ENCODE results near the gene CACNA1C. TPM values are rescaled to one million over a fixed set of nuclear protein-coding genes. Genes with fewer than 3 reads are reported as not detected.

The CACNA1C gene
- total and polyA plus RNA-seq, 10 of the 15 experiments (the other 5 are each of a cell fraction or from before 2014, with no cell fraction given), result under 0.01 to 0.15 (median 0.09) TPM; not detected in 5

DNA sequence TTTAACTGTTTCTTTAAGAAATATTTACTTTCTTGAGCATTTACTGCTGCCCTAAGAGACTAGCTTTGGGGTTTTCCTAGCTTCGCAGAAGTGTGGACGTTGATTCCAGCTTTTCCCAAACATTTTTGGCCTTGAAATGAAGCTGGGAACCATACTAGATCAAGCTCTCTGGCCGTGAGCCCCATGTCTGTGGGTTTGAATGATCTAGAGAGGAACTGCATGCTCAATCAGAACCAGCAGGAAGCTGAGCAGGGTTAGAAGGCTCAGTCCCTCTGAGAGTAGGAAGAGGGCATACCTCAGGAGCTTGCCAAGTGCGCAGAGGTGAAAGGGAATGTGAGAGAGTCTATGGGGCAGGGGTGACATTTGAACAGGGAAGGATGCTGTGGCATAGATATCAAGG is 292.1 kb downstream of the CACNA1C start:
- in situ Hi-C loops (cut with MboI), result no loop called here
- H4K20me1 ChIP-seq (ENCODE audit: control insufficient read depth, insufficient read depth), result no peaks in the 10 kb centered on the region
- H3K4me3 ChIP-seq, result no peak overlapping the region
- ChIA-PET SMC1A (ENCODE audit: uncharacterized antibody, unreplicated experiment) (no interaction called here), POLR2A (no interaction called here), CTCF (no interaction called here), RAD21 (ENCODE audit: unreplicated experiment) (no interaction called here)
- no peak overlapping the region for H3K27ac ChIP-seq (ENCODE audit: control insufficient read depth, insufficient read depth)
- BruUV-seq (replicated peaks), result no TSS peak
- no peak overlapping the region for H3K9ac ChIP-seq (ENCODE audit: control insufficient read depth, insufficient read depth, low read length)
- H3K36me3 ChIP-seq (ENCODE audit: control insufficient read depth in 2 of 2, insufficient read depth in 2 of 2, low read length in 1 of 2), result no peaks in the 10 kb centered on the region
- no peaks in the 10 kb centered on the region for H3K9me3 ChIP-seq (replicated peaks; ENCODE audit: control insufficient read depth, insufficient read depth, low read length)
- no peaks in the 10 kb centered on the region for H3K27me3 ChIP-seq (replicated peaks in 1 of 2; ENCODE audit: control insufficient read depth in 2 of 2, insufficient read depth in 2 of 2, low read length in 1 of 2)
- no peak overlapping the region for H2AFZ ChIP-seq (ENCODE audit: control insufficient read depth, low read depth, low read length)
- no peaks in the 10 kb centered on the region for H3K4me1 ChIP-seq (ENCODE audit: control insufficient read depth, insufficient read depth, low read length)
- intact Hi-C loops (cut with micrococcal nuclease; ENCODE audit: unreplicated experiment), result no loop called here
- no peaks in the 10 kb centered on the region for H3K79me2 ChIP-seq (ENCODE audit: control insufficient read depth, insufficient read depth, low read length)
- no peak overlapping the region for H3K4me2 ChIP-seq (ENCODE audit: control insufficient read depth, insufficient read depth)
- no peak for DNase-seq (ENCODE audit: low read depth, low spot score)
- FAIRE-seq, result no peak
- WGBS (ENCODE audit: insufficient coverage, insufficient replicate concordance, low lambda C conversion rate, missing lambda C conversion rate), result 35% methylated on average over 4 of the region's 4 CpGs
- ATAC-seq, result no peak
- TF ChIP-seq CBX3 (IDR thresholded peaks at IDR 0.05; ENCODE audit: borderline replicate concordance, low read depth) (no peak), CEBPB (IDR thresholded peaks at IDR 0.05; ENCODE audit: borderline replicate concordance in 1 of 2, low read depth in 2 of 2, low read length in 2 of 2) (no peak), MEF2B (IDR thresholded peaks at IDR 0.05; ENCODE audit: partially characterized antibody, poor library complexity, severe bottlenecking) (no peak), GABPA (IDR thresholded peaks at IDR 0.05; ENCODE audit: low read depth) (no peak), KLF5 (IDR thresholded peaks at IDR 0.05; ENCODE audit: partially characterized antibody) (no peak), RUNX3 (IDR thresholded peaks at IDR 0.05; ENCODE audit: low read length) (no peak), ZNF207 (IDR thresholded peaks at IDR 0.05; ENCODE audit: borderline replicate concordance) (no peak), NFIC (IDR thresholded peaks at IDR 0.05; ENCODE audit: low read depth, low read length) (no peak), NFYA (IDR thresholded peaks at IDR 0.05; ENCODE audit: borderline replicate concordance, low read depth, low read length) (no peak), HDAC6 (IDR thresholded peaks at IDR 0.05; ENCODE audit: unreplicated experiment) (no peak), RAD21 (IDR thresholded peaks at IDR 0.05; ENCODE audit: insufficient read depth, low read depth, low read length) (no peak), CBFB (IDR thresholded peaks at IDR 0.05; ENCODE audit: low read depth) (no peak), EED (IDR thresholded peaks at IDR 0.05; ENCODE audit: low read depth) (no peak), RELA (IDR thresholded peaks at IDR 0.05; ENCODE audit: borderline replicate concordance, partially characterized antibody) (no peak)
- TF ChIP-seq, protein P1, sequence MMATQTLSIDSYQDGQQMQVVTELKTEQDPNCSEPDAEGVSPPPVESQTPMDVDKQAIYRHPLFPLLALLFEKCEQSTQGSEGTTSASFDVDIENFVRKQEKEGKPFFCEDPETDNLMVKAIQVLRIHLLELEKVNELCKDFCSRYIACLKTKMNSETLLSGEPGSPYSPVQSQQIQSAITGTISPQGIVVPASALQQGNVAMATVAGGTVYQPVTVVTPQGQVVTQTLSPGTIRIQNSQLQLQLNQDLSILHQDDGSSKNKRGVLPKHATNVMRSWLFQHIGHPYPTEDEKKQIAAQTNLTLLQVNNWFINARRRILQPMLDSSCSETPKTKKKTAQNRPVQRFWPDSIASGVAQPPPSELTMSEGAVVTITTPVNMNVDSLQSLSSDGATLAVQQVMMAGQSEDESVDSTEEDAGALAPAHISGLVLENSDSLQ (IDR thresholded peaks at IDR 0.05), result no peak
- TF ChIP-seq, protein P2, sequence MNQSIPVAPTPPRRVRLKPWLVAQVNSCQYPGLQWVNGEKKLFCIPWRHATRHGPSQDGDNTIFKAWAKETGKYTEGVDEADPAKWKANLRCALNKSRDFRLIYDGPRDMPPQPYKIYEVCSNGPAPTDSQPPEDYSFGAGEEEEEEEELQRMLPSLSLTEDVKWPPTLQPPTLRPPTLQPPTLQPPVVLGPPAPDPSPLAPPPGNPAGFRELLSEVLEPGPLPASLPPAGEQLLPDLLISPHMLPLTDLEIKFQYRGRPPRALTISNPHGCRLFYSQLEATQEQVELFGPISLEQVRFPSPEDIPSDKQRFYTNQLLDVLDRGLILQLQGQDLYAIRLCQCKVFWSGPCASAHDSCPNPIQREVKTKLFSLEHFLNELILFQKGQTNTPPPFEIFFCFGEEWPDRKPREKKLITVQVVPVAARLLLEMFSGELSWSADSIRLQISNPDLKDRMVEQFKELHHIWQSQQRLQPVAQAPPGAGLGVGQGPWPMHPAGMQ (IDR thresholded peaks at IDR 0.05; ENCODE audit: borderline replicate concordance), result no peak
- TF ChIP-seq, protein P3, sequence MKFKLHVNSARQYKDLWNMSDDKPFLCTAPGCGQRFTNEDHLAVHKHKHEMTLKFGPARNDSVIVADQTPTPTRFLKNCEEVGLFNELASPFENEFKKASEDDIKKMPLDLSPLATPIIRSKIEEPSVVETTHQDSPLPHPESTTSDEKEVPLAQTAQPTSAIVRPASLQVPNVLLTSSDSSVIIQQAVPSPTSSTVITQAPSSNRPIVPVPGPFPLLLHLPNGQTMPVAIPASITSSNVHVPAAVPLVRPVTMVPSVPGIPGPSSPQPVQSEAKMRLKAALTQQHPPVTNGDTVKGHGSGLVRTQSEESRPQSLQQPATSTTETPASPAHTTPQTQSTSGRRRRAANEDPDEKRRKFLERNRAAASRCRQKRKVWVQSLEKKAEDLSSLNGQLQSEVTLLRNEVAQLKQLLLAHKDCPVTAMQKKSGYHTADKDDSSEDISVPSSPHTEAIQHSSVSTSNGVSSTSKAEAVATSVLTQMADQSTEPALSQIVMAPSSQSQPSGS (IDR thresholded peaks at IDR 0.05; ENCODE audit: low read length), result no peak
- TF ChIP-seq, protein P4, sequence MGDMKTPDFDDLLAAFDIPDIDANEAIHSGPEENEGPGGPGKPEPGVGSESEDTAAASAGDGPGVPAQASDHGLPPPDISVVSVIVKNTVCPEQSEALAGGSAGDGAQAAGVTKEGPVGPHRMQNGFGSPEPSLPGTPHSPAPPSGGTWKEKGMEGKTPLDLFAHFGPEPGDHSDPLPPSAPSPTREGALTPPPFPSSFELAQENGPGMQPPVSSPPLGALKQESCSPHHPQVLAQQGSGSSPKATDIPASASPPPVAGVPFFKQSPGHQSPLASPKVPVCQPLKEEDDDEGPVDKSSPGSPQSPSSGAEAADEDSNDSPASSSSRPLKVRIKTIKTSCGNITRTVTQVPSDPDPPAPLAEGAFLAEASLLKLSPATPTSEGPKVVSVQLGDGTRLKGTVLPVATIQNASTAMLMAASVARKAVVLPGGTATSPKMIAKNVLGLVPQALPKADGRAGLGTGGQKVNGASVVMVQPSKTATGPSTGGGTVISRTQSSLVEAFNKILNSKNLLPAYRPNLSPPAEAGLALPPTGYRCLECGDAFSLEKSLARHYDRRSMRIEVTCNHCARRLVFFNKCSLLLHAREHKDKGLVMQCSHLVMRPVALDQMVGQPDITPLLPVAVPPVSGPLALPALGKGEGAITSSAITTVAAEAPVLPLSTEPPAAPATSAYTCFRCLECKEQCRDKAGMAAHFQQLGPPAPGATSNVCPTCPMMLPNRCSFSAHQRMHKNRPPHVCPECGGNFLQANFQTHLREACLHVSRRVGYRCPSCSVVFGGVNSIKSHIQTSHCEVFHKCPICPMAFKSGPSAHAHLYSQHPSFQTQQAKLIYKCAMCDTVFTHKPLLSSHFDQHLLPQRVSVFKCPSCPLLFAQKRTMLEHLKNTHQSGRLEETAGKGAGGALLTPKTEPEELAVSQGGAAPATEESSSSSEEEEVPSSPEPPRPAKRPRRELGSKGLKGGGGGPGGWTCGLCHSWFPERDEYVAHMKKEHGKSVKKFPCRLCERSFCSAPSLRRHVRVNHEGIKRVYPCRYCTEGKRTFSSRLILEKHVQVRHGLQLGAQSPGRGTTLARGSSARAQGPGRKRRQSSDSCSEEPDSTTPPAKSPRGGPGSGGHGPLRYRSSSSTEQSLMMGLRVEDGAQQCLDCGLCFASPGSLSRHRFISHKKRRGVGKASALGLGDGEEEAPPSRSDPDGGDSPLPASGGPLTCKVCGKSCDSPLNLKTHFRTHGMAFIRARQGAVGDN (IDR thresholded peaks at IDR 0.05), result no peak

All from GM12878 (cell line).